KG1 (cell line): ENCODE data around the gene WNT7B.

ENCODE experiments used
- DNase-seq: peaks from one replicate; lab custom pipeline; 2025; lab: John Stamatoyannopoulos, UW

The WNT7B gene

DNA sequence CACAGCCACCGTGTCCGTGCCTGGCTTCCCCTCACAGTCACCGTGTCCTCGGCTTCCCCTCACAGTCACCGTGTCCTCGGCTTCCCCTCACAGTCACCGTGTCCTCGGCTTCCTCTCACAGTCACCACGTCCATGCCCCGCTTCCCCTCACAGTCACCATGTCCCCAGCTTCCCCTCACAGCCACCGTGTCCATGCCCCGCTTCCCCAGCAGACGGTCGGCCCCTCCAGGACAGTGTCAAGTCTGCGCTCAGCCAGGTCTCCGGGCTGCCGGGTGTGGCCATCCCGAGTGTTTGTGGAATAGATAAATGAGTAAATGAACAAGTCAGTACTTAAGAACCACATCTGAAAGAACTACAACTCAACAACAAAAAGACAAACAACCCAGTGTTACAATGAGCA, 23.8 kb downstream of the WNT7B start:
- no peak for DNase-seq

DNA sequence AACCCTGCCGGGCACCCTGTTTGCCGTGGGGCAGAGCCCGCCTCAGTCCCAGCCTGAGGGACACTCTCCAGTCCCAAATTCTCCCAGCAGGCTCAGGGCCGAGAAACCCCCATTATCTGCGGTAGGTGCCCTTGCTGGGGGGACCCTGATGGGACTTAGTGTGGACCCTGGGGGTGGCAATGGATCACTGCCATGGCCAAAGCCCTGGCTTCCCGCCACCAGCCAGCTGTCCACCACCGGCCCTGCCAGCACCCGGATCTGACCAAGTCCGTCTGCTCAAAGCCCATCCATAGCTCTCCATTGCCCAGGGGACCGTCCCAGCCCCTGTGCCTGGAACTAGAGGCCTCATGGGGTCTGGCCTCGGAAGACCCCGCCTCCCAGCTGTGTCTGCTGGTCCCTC, 24.4 kb downstream of the WNT7B start:
- DNase-seq, result no peak

DNA sequence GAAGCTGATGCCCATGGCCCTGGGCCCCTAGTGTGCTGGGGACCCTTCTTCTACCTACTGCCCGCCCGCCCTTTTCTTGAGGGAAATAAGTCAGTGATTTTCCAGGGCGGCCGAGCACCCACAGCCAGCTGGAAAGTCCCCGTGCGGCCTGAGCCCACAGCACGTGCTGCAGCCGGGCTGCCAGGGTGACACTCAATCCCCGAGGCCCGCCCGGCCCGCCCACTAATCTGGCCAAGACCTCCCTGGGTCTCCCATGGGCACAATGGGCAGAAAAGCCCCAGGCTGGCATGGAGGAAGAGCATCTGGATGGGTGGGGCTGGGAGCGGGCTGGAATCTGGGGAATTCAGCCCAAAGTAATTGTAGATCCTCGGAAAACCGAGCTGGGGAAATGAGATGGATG, 24.8 kb downstream of the WNT7B start:
- no peak for DNase-seq

DNA sequence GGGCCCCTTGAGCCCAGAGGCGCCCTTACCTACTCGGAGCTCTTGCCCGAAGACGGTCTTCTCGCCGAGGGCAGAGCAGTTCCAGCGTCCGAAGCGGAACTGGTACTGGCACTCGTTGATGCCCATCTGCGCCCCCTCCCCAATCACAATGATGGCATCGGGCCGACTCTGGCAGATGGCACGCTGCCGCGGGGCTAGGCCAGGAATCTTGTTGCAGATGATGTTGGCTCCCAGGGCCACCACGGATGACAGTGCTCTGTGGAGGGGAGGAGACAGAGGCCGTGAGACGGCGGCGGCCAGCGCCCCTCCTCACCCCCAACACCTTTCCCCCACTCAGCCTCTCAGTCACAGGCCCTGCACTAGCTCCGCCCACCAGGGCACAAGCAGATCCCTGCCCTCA, 27.1 kb downstream of the WNT7B start:
- no peak for DNase-seq

DNA sequence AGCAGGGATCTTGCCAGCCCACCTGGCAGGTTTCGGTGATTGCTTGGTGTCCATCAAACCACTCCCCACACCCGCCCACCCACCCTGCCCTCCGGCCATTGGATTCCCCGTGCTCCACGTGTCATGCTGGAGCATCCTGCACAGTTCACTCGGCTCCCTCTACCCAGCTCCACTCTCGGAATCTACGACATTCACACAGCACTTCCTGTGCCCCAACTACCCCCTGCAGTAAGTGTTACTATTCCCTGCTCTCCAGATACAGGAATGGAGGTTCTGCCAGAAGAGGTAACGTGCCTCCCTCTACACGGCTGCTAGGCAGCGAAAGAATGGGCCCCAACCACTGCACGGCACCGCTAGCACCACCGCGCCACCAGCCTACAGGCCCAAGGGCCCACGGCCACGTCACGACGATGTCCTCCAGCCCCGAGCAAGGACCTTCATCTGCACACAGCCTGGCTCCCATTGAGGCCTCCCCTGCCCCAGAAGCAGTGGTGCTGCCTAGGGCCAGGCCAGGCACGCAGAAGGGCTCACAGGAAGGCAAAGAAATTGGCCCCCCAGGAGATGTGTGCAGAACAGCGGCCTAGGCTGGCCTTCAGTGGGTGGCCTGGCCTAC, 27.6 kb downstream of the WNT7B start:
- DNase-seq, result no peak

DNA sequence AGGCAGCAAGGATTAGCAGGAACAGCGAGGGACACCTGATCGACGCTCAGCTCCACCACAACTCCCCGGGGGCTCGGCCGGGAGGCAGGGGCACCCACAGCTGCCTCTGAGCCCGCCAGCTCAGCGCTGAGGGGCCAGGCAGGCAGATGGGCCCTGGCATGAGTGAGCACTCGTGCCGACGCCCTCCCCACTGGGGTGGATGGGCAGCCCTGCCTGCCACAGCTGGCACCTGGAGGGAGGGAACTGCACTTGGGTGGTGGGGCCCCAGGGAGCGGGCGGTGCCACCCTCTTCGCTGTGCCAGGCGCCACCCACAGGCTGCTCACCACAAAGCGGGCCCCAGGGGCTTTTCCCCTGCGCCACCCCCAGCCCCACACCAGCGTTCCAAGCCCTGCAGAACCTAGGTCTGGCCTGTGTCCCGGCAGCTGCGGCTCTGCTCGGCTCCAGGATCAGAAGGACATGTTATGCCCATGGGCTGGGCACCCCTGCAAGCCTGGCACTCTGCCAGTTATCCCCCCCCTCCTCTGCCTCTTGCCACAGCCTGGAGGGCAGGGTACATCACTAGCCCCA, 28.8 kb downstream of the WNT7B start:
- DNase-seq, result no peak

DNA sequence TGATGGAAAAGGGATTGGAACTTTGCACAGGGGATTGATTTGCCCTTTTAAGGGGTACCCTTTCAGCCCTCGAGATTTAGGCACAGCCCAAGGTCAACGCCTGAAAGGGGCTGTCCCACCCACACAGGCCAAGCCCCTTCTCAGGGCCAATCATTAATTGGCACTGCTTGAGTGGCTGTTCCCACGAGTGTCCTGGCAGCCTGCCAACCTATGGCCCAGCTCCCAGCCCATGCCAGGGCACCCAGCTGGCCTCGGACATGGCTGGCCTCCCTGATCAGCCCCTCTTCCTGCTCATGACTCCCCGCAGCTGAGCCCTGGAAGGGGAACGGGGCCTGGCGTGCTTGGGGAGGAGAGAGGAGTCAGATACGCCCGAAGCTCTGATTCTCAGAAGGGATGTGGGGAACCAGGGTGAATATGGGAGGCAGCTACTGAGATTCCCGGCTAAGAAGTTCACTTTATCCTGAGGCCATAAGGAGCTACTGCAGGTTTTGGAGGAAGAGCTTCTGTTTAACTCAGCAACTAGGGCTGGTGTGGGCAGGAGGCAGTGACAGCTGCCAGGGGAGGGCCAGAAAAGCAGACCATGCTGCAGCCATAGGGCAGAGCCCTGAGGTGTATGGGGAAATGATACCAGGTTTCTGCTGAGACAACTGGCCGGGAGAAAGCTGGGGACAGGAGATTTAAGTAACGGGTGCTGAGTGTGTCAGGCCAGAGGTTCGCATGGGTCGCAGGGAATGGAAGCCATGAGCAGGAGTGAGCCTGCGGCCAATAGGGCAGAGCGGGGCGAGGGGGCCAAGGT, 30.0 kb downstream of the WNT7B start:
- DNase-seq, result no peak

DNA sequence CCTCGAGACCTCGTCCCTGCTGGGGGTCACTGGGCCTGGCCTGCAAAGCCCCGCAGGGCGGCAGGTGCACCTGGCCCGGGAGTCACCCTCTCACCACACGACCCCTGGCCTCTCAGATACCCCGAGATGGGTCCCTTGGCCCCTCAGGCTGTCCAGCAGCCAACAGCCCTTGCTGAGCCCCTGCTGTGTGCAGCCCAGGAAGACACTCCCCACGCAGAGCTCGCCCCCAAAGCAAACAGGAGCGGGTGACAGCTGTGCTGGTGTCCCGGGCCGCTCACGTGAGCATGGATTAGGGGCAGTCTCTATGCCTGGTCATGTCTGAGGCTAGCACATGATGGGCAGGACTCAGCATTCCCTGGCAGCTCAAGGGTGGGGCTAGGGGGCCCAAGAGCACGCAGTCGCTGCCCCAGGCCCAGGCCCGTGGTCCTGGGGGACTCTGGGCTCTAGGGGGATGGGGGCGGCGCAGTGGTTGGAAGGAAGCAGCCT, 31.3 kb downstream of the WNT7B start:
- DNase-seq, result no peak

DNA sequence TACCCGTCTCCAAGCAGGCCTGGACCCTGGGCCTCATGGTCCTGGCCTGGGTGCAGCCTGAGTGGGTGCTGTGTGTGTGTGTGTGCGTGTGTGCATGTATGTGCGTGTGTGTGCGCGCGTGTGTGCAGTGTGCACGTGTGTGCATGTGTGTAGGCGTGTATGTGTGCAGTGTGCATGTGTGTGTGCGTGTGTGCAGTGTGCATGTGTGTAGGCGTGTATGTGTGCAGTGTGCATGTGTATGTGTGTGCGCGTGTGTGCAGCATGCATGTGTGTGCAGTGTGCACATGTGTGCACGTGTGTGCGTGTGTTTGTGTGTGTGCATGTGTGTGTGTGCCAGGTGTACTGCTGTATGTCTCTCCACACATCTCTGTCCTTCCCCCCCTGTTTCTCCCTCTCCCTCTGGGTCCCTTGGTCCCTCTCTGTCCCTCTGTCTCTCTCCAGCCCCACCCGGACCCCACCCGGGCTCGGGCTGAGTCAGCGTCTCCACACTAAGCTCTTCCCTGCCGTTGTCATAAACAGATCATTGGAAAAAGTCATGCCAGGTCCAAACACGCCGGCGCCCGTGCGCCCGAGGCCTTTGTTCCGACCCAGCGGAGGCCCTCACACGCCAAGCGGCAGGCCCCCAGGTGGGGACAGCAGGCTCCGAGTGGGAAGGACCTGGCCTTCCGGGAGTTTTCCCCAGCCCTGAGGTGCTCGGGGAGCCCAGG, 34.0 kb downstream of the WNT7B start:
- DNase-seq, result no peak

DNA sequence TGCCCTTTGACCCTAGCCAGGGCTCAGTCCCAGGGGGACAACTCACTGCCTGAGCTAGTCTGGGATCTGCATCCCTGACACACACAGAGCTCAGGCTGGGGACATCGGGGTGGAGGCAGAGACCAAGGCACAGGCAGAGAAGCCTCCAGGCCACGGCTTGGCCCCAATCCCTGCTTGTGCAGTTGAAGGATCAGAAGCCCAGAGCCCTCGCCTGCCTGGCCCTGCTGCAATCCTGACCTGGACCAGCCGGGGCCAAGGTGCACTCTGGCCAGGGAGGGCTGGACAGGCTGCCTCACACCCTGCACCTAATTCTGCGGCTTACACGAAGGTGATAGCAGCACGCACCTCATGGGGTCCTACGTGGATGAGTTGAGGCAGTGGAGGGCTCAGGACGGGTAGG, 34.6 kb downstream of the WNT7B start:
- DNase-seq, result no peak

DNA sequence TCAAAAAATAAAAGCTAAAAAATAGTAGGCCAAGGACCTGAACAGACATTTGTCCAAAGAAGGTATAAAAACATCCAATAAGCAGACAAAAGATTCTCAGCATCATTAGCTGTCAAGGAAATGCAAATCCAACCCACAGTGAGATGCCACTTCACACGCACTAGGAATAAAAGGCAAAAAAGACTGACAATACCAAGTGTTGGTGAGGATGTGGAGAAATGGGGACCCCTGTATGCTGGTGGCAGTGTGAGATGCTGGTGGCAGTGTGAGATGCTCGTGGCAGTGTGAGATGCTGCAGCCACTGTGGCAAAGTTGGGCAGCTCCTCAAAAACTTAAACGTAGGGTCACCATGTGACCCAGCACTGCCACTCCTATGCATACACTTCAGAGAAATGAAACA, 38.0 kb downstream of the WNT7B start:
- DNase-seq, result no peak

DNA sequence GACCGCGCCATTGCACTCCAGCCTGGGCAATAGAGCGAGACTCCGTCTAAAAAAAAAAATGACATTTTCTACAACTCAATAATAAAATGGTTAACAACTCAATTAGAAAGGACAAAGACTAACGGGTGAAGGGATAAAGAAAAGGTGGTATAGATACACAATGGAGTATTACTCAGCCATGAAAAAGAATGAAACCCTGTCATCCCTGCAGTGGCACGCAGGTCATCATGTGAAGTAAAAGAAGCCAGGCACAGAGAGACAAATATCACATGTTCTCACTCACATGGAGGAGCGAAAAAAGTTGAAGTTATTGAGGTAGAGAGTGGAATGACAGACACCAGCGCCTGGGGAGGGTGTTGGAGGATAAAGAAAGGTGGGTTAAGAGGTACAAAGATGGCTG, 39.0 kb downstream of the WNT7B start:
- DNase-seq, result no peak

DNA sequence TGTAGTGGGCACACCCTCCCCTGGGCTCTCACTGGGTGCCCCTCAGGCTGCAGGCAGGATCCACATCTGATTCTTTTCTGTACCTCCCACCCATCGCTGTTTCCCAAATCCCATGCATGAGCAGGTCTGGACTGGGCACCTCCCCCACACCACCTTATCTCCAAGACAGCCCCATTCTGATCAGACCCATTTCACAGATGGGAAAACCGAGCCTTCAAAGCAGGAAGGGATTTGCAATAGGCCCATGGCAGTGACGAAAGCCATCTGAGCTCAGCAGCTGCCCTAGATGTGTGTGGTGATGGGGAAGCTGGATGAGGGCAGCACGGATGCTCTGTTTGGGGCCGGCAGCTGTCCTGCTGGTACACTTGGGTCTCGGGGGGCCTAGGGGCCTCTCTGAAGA, 41.4 kb downstream of the WNT7B start:
- DNase-seq, result no peak

DNA sequence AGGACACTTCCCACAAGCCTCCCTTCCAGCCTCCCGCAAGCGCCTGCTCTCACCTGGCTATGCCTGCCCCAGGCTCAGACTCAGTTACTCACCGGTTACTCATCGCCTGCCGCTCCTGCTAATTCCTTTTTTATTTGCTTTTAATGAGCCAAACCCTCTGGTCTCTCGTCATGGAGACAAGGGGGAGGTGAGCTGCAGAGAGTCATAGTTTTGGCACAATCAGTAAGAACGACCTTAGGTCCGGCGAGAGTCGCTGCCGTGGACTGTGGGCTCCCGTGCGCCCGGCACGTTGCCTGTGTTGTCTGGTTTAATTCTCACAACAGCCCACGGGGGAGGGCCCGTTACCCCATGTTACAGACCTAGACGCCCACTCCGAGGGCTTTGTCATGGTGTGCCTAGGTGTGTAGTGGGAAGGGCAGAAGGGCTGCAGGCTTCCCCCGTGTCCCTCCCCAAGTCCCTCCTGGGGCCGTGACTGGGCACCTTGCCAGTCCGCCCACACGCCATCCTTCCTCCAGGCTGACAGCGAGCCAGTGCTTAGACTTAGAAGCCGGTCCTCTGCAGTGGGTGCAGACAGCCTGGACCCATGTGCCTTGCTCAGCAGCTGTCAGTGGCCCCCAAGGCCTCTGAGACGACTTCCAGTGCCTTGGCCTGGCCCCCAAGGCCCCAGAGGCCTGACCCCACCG, 42.2 kb downstream of the WNT7B start:
- DNase-seq, result no peak

DNA sequence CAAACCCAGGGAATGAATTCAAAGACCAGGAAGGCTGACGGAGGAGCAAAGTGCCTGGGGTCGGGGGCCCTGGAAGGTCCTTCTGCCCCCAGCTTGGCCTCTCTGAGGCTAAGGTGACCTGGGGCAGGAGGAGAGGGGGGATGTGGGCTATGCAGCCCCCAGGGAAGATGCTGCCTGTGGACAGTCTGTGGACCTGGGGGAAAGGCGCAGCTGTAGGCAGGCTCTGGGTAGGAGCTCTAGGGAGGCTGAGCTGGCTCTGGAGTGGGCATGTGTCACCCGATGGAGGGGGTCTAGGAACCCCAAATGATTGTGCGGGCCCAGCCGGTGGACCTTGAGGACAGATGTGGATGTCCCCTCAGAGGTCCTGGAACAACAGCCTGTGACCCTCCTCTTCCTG, 42.8 kb downstream of the WNT7B start:
- no peak for DNase-seq

DNA sequence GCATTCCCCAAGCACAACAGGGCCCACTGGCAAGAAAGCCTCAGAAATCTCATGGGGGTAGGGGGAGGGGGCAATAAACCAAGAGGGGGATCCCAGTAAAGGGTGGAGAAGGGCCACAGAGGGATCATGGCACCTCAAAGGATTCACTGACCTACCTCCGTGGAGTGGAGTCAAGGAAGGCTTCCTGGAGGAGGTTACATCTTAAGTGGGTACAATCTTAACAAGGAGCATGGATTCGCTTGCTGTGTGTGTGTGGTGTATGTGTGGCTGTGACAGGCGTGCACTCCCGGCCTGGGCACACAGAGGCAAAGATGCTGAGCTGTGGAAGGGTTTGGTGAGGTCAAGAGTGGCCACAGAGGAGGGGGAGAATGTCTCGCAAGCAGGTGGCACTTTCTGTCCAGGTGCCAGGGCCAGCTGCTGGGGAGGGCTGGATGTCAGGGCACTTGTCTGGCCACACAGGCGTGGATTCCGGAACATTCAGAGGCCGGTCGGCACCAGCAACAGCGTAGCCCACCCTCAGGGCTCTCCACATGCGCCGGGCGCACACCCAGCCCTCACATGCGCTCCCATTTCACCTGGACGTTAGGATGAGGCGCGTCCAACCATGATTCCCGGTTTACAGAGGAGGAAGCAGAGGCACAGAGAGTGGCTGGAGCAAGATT, 43.3 kb downstream of the WNT7B start:
- DNase-seq, result no peak

DNA sequence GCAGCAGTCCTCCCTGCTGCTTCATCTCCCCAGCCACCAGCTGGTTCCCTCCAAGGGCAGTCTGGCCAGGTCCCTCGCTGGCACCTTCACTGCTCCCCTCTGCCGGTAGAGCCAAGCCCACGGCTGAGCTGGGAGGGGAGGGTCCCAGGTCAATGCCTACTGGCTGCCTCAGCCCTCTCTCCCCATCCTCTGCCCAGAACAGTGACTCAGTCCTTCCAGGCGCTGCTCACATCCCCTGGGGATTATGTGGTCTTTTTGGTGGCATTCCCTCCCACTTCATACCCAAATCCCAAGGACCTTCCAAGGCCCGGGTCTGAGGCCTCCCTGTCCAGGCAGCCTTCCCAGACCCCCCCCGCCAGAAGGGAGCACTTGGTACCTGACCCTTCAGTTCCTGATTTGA, 44.9 kb downstream of the WNT7B start:
- no peak for DNase-seq

DNA sequence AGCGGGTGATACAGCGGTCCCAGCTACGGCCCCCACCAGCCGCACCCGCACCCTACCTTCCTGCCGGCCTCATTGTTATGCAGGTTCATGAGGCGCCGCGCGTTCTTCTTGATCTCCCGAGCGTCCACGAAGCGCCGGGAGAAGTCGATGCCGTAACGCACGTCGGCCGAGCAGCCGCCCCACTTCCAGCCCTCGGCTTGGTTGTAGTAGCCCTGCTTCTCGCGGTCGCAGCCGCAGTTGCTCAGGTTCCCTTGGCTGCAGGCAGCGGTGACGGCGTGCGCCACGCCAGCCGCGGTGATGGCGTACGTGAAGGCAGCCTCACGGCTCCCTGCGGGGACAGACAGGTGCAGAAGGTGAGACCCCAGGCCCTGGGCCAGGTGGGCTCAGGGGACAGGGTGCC, 45.9 kb downstream of the WNT7B start:
- no peak for DNase-seq

DNA sequence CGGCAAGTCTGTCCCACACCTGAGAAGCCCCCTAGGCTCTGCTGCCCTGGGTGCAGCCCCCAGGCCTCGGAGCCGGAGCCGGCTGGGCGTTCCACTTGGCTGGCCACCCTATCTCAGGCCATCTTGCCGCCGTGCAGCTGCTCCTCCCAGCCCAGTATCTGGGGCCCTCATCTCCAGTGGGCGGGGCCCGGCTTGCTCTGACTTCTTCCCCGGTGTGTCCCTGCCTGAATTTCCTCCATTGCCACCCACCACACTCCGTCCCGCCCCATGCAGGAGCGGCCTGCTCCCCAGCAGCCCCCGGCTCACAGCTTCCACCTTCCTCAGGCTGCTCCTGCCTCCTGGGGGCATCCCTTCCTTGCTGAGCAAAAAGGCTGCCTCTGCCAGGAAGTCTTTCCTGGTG, 46.6 kb downstream of the WNT7B start:
- no peak for DNase-seq

DNA sequence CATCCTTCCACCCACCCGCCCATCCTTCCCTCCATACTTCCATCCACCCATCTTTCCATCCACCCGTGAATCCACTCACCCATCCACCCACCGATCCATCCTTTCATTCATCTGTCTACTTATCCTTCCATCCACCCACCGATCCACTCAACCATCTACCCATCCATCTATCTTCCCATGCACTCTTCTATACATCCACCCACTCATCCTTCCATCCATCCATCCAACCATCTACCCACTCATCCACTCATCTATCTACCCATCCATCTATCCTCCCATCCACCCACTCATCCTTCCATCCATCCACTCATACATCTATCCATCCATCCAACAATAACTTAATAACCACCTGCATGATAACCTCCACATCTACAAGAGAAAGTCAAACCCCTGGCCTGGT, 47.3 kb downstream of the WNT7B start:
- no peak for DNase-seq

DNA sequence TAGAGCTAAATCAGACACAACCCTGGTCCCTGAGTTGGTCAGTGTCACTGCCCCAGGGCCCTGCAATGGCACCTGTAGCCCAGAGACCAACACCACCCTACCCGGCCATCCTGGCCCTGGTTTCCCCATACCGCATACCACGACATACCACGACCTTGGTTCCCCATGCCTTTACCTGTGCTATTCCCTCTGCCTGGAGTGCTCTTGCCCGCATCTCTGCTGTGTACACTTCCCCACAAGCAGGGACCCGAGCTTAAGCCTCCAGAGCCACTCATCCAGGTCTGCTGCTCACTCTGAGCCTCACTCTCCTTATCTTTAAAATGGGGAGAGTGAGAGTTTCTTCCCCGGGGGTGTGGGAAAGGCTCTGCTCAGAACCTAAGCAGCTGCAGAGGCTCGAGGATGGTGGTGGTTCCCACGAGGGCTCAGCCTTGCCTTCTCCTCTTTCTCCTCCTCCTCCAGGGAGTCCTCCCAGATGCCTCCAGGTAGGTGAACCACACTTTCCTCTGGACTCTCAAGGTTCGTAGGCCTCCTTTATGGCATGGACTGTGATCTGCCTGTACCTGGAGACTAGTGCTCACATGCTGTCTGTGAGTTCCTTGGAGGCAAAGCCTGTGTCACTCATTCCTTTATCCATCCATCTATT, 48.1 kb downstream of the WNT7B start:
- DNase-seq, result no peak
